ENCODE results near the gene CTCFL.
"Not testable (repeated sequence)": the region's sequence is repeated elsewhere in the genome, so short reads cannot be mapped to it uniquely, and the experiment has no call there.

CTCFL gene

GRCh38 chr20:57505979-57506378 is 19.0 kb downstream of the CTCFL start:
- DNase-seq: peak; percentile 42

- no peak for DNase-seq
Observed at GRCh38 chr20:57504411-57504810, 20.5 kb downstream of the CTCFL start.

DNA sequence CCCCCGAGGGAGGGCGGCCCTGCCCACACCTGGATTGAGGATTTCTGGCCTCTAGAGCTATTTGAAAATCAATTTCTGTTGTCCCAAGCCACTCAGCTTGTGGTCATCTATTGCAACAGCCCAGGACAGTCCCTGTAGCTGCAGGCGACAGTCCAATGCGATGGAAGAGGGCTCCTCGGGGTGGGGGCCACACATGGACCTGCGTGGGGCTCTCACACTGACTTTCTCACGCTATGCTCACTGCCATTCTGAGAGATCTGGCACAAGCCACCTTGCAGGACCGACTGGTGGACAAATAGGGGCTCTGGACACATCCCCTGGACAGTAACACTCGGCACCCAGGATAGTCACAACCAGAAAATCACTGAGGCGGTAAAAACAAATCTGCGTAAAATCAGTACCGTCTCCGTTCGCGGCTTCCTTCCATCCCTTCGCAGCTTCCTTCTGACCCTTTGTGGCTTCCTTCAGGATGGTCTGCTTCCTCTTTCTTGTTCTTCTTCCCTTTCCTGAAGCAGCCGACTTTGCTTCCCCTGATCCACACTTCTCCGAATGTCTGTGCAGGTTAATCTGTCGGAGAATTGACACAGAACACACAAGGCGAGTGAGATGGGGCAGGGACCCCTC is 21.8 kb downstream of the CTCFL start:
- DNase-seq: no peak

DNA sequence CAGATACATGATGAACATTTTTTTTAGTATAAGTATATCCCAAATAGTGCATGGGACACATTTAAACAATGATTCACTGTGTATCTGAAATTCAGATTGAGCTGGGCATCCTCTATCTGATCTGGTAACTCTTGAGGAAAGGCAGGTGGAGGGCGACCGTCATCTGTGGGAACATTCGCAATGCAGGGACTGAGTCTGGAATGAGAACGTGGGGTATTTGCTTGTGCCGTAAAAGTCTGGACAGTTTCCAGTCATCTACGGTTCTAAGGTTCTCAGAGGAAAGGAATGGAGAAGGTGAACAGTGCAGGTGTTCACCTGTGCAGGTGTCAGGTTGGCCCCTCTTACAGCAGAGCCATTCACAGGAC is 22.6 kb downstream of the CTCFL start:
- no peak for DNase-seq

DNA sequence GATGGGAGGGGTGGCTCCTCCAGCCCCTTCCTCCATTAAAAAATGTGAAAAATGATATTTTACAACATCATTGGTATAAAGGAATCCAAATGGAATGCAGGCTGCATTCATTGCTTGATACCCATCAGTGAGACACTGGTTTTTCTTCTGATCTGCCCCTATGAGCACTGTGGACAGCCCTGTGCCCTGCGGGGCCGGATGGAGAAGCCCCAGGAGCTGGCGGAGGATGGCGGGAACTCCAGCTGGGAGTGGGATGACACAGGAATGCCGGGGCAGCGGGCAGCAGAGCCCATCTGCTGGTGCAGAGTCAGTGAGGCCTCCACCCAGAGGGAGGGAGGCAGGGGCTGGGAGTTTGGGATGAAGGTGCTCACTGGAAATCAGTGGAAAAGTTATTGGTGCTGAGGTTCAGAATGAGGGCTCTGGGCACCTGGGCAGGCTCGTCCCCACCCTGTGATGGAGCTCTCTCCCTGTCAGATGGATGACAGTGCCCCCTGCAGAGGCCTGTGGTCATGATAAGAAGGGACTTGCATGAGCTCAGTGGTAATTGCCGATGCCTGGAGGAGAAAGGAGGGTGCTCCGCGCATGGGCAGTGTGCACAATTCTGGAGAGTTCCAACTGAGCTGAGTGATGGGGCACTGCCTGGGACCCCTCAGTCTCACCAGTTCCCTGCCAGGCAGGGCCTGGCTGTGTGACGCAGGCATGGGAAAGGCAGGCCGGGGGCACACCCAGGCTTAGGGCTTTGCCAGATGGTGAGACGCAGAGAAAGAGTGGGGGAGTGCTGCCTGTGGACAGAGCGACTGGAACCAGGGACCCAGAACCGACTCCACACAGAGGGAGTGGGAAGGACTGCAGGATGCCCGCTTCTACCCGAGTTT is 23.2 kb downstream of the CTCFL start:
- no peak for DNase-seq

GRCh38 chr20:57500962-57501361 is 24.0 kb downstream of the CTCFL start:
- no peak for DNase-seq

DNA sequence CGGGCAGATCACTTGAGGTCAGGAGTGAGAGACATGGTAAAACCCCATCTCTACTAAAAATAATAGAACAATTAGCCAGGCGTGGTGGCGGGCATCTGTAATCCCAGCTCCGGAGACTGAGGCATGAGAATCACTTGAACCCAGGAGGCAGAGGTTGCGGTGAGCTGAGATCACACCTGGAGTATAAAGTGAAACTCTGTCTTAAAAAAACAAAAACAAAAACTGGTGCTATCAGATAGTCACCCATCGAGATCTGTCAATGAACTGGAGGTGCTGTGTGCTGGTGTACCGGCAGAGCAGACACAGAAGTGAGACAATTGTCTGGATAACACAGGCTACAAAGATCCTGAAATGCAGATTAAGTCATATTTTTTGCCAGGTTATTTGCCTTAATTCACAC is 24.7 kb downstream of the CTCFL start:
- no peak for DNase-seq

DNA sequence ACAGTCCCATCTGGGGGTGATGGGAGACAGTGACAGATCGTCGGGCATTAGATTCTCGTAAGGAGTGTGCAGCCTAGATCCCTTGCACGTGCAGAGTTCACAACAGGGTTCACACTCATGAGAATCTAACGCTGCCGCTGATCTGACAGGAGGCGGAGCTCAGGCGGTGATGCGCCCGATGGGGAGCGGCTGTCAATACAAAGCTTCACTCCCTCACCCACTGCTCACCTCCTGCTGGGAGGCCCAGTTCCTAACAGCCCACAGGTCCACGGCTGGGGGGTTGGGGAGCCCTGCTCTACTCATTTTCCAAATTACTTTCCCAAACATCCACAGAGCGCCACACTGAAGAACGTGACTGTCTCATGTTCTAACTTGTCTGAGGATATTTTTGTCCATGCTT is 25.3 kb downstream of the CTCFL start:
- no peak for DNase-seq

DNA sequence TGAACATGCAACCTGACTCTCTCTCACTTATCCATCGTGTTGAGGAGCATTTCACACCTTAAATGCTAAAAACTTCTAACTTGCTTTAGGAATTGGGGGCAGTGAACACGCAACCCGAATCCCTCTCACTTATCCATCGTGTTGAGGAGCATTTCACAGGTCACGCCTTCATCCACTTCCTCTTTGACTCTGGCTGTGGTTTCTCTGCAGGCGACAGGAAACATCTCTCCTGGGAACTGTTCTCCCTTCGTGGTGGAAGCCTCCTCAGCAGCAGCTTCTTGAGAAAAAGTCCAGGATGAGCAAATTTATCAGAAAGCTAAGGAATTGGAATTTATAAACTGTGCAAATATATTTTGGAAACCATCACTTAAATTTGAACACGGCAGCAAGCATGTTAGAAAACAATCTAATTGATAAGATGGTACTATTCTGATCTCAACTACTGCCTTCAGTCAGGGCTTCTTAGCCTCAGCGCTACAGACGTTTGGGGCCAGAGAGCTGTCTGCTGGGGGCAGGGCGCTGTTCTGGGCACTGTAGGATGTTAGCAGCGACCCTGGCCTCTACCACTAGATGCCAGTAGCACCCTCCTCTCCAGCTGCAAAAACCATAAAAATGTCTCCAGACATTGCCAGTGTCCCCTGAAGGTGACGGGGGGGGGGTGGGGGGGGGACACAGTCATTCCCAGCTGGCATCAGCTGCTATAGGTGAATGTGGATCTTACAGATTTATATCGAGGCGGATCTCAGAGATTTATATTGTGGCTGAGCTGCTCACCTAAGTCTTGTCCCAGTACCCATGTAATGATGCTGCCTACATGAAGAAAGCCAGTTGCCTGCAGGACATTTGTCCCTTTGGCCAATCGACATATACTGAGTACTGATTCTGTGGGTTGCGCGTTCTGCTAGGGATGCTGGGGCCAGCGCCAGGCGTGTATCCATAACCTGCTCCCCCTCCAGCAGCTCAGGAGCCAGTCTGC is 26.2 kb downstream of the CTCFL start:
- no peak for DNase-seq

- no peak for DNase-seq
Observed at GRCh38 chr20:57496592-57496991, 28.3 kb downstream of the CTCFL start.

DNA sequence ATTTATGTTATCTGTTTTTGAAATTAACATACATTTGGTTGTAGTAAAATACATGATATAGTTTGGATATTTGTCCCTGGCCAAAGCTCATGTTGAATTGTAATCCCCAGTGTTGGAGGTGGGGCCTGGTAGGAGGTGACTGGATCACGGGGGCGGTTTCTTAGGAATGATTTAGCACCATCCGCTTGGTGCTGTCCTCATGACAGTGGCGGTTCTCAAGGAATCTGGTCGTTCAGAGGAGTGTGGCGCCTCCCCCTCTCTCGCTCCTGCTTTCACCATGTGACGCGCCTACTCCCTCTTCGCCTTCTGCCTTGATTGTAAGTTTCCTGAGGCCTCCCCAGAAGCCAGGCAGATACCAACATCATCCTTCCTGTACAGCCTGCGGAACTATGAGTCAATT is 29.0 kb downstream of the CTCFL start:
- no peak for DNase-seq

GRCh38 chr20:57493091-57493615 is 31.8 kb downstream of the CTCFL start:
- no peak for DNase-seq

DNA sequence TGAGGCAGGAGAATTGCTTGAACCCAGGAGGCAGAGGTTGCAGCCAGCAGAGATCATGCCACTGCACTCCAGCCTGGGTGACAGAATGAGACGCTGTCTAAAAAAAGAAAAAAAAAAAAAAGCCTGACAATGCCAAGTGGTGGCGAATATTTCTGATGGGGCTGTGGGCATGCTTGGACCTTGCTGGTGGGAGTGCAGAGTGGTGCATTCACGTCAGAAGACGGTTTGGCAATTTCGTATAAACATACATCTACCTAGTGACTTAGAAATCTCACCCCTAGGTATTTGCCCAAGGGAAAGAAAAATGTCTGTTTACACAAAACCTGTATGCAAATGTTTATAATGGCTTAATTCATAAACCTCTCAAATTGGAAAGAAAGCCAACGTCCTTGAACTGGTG is 33.6 kb downstream of the CTCFL start:
- no peak for DNase-seq

DNA sequence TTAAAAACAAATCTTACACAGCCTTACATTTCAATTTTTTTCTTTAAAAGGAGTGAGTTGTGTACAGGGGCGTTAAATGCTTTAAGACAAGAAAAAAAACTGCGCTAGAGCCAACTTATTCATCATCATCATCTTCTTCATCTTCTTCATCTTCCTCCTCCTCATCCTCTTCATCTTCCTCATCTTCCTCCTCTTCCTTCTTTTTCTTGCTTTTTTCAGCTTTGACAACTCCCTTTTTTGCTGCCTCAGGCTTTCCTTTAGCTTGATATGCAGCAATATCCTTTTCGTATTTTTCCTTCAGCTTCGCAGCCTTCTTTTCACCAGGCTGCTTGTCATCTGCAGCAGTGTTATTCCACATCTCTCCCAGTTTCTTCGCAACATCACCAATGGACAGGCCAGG is 36.7 kb downstream of the CTCFL start:
- not testable (repeated sequence) for DNase-seq

- no peak for DNase-seq
Observed at GRCh38 chr20:57485770-57486169, 39.2 kb downstream of the CTCFL start.

GRCh38 chr20:57484772-57485171 is 40.2 kb downstream of the CTCFL start:
- no peak for DNase-seq

DNA sequence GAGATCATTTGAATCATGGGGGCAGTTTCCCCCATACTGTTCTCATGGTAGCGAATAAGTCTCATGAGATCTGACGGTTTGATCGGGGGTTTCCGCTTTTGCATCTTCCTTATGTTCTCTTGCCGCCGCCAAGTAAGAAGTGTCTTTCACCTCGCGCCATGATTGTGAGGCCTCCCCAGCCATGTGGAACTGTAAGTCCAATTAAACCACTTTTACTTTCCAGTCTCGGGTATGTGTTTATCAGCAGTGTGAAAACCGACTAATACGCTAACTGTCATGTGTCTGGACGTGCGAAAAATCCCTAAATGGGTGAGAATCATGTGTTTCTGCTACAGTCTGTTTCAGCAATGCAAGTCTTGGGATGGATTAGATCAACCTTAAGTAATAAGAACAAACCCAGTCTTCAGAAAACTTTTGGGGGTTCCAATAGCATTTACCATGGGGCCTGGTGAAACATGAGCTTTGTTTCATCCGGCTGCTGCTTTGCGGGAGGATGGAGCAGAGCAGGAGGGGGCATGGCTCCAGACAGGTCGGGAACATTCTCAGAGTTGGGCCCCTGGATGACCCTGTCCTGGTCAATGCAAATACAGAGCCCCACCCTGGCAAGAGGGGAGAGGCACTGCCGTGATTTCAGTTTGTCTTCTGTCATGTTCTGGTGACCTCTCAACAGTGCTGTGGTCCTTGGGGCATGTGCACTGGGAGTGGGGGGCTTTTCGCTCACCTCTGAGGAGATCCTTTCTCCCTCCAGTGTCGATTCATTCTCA is 41.5 kb downstream of the CTCFL start:
- DNase-seq: no peak

GRCh38 chr20:57482796-57483195 is 42.1 kb downstream of the CTCFL start:
- no peak for DNase-seq

GRCh38 chr20:57482148-57482547 is 42.8 kb downstream of the CTCFL start:
- DNase-seq: no peak

DNA sequence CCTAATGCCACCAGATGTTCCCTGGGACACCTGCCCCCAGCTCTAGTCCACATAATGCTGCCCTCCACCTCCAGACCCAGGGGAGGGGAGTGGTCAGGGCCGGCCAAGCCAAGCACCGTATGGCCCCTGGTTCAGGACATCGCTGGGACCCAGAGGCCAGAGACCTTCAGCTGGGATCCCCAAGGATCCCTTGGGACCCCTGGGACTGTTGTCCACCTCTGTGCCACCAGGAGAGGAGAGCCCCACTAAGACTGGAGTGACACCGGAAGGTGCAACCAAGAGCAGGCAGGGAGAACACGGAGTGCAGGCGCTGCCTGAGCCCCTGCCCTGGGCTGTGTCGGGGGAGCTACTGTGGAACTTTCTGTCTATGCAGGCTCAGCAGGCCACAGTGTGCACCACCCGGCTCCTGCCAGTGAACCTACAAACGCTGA is 43.6 kb downstream of the CTCFL start:
- no peak for DNase-seq

DNA sequence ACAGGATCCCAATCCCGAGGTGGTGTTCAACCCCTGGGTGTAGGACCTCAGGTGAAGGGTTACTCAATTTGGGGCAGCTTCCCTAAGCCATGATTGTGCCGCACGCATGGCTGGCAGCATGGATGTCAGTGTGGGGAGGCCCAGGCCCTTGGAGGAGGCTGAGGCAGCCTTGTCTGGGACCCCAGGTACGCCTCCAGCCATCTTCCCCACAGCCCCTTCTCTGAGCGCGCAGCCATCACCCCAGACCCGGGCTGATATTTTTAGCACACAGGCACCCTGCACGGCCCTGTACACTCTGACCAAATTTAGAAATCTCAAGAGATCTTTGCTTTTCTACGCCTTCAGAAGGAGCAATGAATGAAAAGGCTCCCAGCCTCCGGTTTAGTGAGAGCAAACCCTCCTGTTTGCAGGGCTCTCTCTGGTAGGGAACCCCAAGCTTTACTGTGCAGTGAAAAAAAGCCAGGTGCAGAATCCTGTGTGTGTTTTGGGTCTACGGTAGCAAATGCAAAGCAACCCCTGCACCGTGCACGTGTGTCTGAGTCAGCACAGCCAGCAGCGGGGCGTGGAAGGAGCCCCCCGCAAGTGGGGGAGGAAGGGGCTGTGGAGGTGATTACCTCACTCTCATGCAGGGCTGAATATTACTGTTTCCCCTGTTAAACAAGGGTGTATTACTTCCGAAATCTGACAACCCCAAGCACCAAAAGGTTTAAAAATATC is 44.3 kb downstream of the CTCFL start:
- no peak for DNase-seq

- no peak for DNase-seq
Observed at GRCh38 chr20:57479196-57479595, 45.7 kb downstream of the CTCFL start.

Measured in NCI-H1092 (cell line).